ENCODE data around the gene TMTC3. TPM values are rescaled to one million over a fixed set of nuclear protein-coding genes. Genes with fewer than 3 reads are reported as not detected.

TMTC3 gene
- total RNA-seq = 35.2 TPM in 2 replicates
- long read RNA-seq, full-length matches to known transcripts = 125 of 169 reads
- long read RNA-seq, partial matches to known transcripts = 18 of 169 reads
- long read RNA-seq, other reads (novel, unspliced or antisense) = 26 of 169 reads

- H3K4me3 Mint-ChIP-seq (ENCODE audit: low read depth) = peak within 1 kb of the TSS; percentile 93
- no peaks in the 10 kb centered on the region for H3K9me3 Mint-ChIP-seq (ENCODE audit: low read depth)
- H3K27ac Mint-ChIP-seq = peak within 1 kb of the TSS; percentile 91
- peaks cover 28% of the 10 kb centered on the region for H3K4me1 Mint-ChIP-seq (ENCODE audit: low read depth)
- no peak for TF ChIP-seq CTCF (IDR thresholded peaks at IDR 0.05; ENCODE audit: unreplicated experiment)
- peak; percentile 84 for DNase-seq (ENCODE audit: low spot score, unreplicated experiment)
- no peaks in the 10 kb centered on the region for H3K27me3 Mint-ChIP-seq
- peaks cover 6% of the 10 kb centered on the region for H3K36me3 Mint-ChIP-seq (ENCODE audit: insufficient read depth)
These were observed at the start of gene TMTC3, which contains the start of gene CEP290 for GRCh38 chr12:88141774-88142609. Gene TMTC3 (plus strand): TSS chr12:88142307. CDS start chr12:88148316, 6,009 bp downstream. Gene CEP290 (minus strand): TSS chr12:88142088. CDS start chr12:88141307, 781 bp downstream.

- H3K4me3 Mint-ChIP-seq (ENCODE audit: low read depth) = no peak overlapping the region
- TF ChIP-seq CTCF (IDR thresholded peaks at IDR 0.05; ENCODE audit: unreplicated experiment) = no peak
- peaks cover 11% of the 10 kb centered on the region for H3K36me3 Mint-ChIP-seq (ENCODE audit: insufficient read depth)
- no peak for DNase-seq (ENCODE audit: low spot score, unreplicated experiment)
- H3K9me3 Mint-ChIP-seq (ENCODE audit: low read depth) = no peaks in the 10 kb centered on the region
- no peaks in the 10 kb centered on the region for H3K4me1 Mint-ChIP-seq (ENCODE audit: low read depth)
- H3K27me3 Mint-ChIP-seq = no peaks in the 10 kb centered on the region
- H3K27ac Mint-ChIP-seq = peak overlapping the region; percentile 29
These were observed 49.3 kb upstream of the TMTC3 start for GRCh38 chr12:88092771-88093170.

- no peaks in the 10 kb centered on the region for H3K9me3 Mint-ChIP-seq (ENCODE audit: low read depth)
- H3K27ac Mint-ChIP-seq = no peak overlapping the region
- TF ChIP-seq CTCF (IDR thresholded peaks at IDR 0.05; ENCODE audit: unreplicated experiment) = no peak
- H3K36me3 Mint-ChIP-seq (ENCODE audit: insufficient read depth) = peaks cover 12% of the 10 kb centered on the region
- H3K27me3 Mint-ChIP-seq = no peaks in the 10 kb centered on the region
- DNase-seq (ENCODE audit: low spot score, unreplicated experiment) = no peak
- H3K4me3 Mint-ChIP-seq (ENCODE audit: low read depth) = no peak overlapping the region
- H3K4me1 Mint-ChIP-seq (ENCODE audit: low read depth) = no peaks in the 10 kb centered on the region
These were observed 48.5 kb upstream of the TMTC3 start for GRCh38 chr12:88093573-88093972.

GRCh38 chr12:88108021-88108420 lies 34.1 kb upstream of the TMTC3 start:
- Mint-ChIP-seq H3K27me3 (no peaks in the 10 kb centered on the region), H3K4me3 (ENCODE audit: low read depth) (no peak overlapping the region), H3K27ac (no peak overlapping the region), H3K4me1 (ENCODE audit: low read depth) (peaks cover 1% of the 10 kb centered on the region), H3K36me3 (ENCODE audit: insufficient read depth) (peaks cover 12% of the 10 kb centered on the region), H3K9me3 (ENCODE audit: low read depth) (no peaks in the 10 kb centered on the region)
- no peak for DNase-seq (ENCODE audit: low spot score, unreplicated experiment)
- TF ChIP-seq CTCF (IDR thresholded peaks at IDR 0.05; ENCODE audit: unreplicated experiment) = no peak

GRCh38 chr12:88111074-88111652 lies 30.9 kb upstream of the TMTC3 start:
- no peak overlapping the region for H3K27ac Mint-ChIP-seq
- peaks cover 18% of the 10 kb centered on the region for H3K36me3 Mint-ChIP-seq (ENCODE audit: insufficient read depth)
- peaks cover 1% of the 10 kb centered on the region for H3K4me1 Mint-ChIP-seq (ENCODE audit: low read depth)
- no peak overlapping the region for H3K4me3 Mint-ChIP-seq (ENCODE audit: low read depth)
- TF ChIP-seq CTCF (IDR thresholded peaks at IDR 0.05; ENCODE audit: unreplicated experiment) = peak; percentile 61
- no peaks in the 10 kb centered on the region for H3K27me3 Mint-ChIP-seq
- no peak for DNase-seq (ENCODE audit: low spot score, unreplicated experiment)
- H3K9me3 Mint-ChIP-seq (ENCODE audit: low read depth) = no peaks in the 10 kb centered on the region

Measured in progenitor cell of endocrine pancreas (in vitro differentiated cells).